Breast epithelium (tissue), 3 donors: ENCODE results near the gene RHBDF2.

Experiments used
- POLR2A ChIP-seq: fragments of 450-650 bp; IDR thresholded peaks from one replicate; pipeline ENCODE4 v1.6.1; 2016; ENCODE audit warnings: antibody characterized with exemption, mild to moderate bottlenecking, moderate library complexity
- POLR2AphosphoS5 ChIP-seq, 3 donors: sonication (generic); formaldehyde crosslinking; IDR thresholded peaks; one replicate each; pipeline ENCODE4 v1.6.1; 2017; ENCODE audit warnings: antibody characterized with exemption in 3 of 3
- TF ChIP-seq, protein P1 (sequence below), 3 donors: fragments of 450-650 bp; IDR thresholded peaks; one replicate each; pipeline ENCODE4 v1.5.1; 2016 to 2017; ENCODE audit warnings: antibody characterized with exemption in 3 of 3, mild to moderate bottlenecking in 3 of 3, moderate library complexity in 3 of 3

DNA sequence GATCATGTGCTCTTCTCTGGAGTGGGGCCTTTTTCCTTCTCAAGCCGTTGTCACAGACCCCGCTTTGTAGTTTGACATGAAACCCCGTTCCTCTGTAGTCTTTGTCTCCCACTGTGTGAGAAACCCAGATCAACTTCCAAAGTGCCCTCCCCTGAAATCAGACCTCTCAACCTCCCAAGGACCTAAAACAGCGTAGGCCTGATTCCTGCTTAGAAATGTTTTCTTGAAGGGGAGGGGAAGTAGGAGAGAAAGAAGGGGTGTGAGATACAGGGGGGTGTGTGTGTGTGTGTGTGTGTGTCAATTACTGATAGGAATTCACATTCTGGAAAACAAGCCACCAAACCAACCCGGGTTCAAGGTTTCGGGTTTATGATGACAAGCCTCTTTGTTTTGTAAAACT lies 49.7 kb downstream of the RHBDF2 start:
- TF ChIP-seq, protein P1, sequence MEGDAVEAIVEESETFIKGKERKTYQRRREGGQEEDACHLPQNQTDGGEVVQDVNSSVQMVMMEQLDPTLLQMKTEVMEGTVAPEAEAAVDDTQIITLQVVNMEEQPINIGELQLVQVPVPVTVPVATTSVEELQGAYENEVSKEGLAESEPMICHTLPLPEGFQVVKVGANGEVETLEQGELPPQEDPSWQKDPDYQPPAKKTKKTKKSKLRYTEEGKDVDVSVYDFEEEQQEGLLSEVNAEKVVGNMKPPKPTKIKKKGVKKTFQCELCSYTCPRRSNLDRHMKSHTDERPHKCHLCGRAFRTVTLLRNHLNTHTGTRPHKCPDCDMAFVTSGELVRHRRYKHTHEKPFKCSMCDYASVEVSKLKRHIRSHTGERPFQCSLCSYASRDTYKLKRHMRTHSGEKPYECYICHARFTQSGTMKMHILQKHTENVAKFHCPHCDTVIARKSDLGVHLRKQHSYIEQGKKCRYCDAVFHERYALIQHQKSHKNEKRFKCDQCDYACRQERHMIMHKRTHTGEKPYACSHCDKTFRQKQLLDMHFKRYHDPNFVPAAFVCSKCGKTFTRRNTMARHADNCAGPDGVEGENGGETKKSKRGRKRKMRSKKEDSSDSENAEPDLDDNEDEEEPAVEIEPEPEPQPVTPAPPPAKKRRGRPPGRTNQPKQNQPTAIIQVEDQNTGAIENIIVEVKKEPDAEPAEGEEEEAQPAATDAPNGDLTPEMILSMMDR (IDR thresholded peaks at IDR 0.05): no peak
- TF ChIP-seq POLR2AphosphoS5 (IDR thresholded peaks at IDR 0.05) (no peak), POLR2A (no peak)
